K562 (cell line): Measurements from ENCODE around the gene CERS6. TPM values are rescaled to one million over a fixed set of nuclear protein-coding genes. Genes with fewer than 3 reads are reported as not detected.

Experiments used
- COPS2 ChIP-seq: fragments of 450-650 bp; conservative IDR thresholded peaks from 2 replicates; pipeline ENCODE4 v1.6.1; 2016; ENCODE audit warnings: mild to moderate bottlenecking, moderate library complexity
- STAT5A ChIP-seq: IDR thresholded peaks from 2 replicates; pipeline ENCODE4 v1.6.1; 2012; ENCODE audit warnings: low read length, inconsistent platforms, borderline replicate concordance
- ZNF134 ChIP-seq: fragments of 250-450 bp; sonication (Bioruptor Pico); conservative IDR thresholded peaks from 2 replicates; pipeline ENCODE4 v1.4.0; 2020
- ZNF174 ChIP-seq: fragments of 250-450 bp; sonication (Bioruptor Pico); IDR thresholded peaks from 2 replicates; pipeline ENCODE4 v1.4.0; 2020; ENCODE audit warnings: mild to moderate bottlenecking
- ZNF316 ChIP-seq: fragments of 450-650 bp; IDR thresholded peaks from 2 replicates; pipeline ENCODE4 v1.6.1; 2016
- polyA plus RNA-seq, 8 experiments: library from polyadenylated mRNA; depleted of rRNA in 4 of 8; stranded (reverse) in 5 of 8; unstranded in 3 of 8; fragments of >200 nt; fragmentation: Nextera tagmentation in 2 of 8; fragmentation: Illumina TruSeq in 1 of 8; extraction: Ambion mirVana in 2 of 8; extraction: Trizol in 1 of 8; gene quantifications; 2 replicates each; pipeline versions ENCODE4 v1.2.1 to v1.2.3, GENCODE V29; 2011 to 2014; ENCODE audit warnings: inconsistent platforms in 1 of 8, missing spikeins in 1 of 8
- total RNA-seq, 7 experiments: library from RNA; depleted of rRNA in 6 of 7; stranded (reverse); fragments of >200 nt in 6 of 7; fragmentation: Illumina TruSeq in 2 of 7; extraction: Trizol in 2 of 7; gene quantifications; 2 replicates each; pipeline versions ENCODE4 v1.2.1 to v1.2.3, GENCODE V29; 2011 to 2021; ENCODE audit warnings: low replicate concordance in 1 of 7
- TF ChIP-seq, protein P1 (sequence below): fragments of 250-450 bp; sonication (Bioruptor Pico); IDR thresholded peaks from 2 replicates; pipeline ENCODE4 v1.4.0; 2020
- TF ChIP-seq, protein P2 (sequence below): sonication (generic); formaldehyde crosslinking; IDR thresholded peaks from 2 replicates; pipeline ENCODE4 v1.9.0; 2022; ENCODE audit warnings: mild to moderate bottlenecking, missing genetic modification reagents

CERS6 gene
- total and polyA plus RNA-seq, 9 of the 15 experiments (the other 6 are each of a cell fraction or from before 2014, with no cell fraction given), result 1.6 to 13.6 (median 11.4) TPM

DNA sequence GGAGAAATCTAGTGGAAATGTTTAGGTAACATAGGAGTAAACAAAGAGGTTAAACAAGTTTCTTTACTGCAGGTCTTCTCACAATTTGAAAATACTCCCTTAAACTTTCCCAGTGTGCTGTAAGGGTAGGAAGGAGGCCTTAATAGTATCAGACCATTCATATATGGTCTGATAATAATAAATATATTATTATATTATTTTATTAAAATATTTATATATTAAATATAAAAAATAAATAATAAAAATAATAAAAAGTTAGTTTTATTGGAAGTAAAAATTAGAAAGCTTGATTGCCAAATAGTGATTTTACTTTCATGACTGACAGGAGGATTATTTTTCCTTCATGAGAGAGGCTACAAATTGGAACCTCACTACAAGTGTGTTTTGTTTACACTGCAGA lies 353.5 kb downstream of the CERS6 start (continued):
- TF ChIP-seq, protein P1, sequence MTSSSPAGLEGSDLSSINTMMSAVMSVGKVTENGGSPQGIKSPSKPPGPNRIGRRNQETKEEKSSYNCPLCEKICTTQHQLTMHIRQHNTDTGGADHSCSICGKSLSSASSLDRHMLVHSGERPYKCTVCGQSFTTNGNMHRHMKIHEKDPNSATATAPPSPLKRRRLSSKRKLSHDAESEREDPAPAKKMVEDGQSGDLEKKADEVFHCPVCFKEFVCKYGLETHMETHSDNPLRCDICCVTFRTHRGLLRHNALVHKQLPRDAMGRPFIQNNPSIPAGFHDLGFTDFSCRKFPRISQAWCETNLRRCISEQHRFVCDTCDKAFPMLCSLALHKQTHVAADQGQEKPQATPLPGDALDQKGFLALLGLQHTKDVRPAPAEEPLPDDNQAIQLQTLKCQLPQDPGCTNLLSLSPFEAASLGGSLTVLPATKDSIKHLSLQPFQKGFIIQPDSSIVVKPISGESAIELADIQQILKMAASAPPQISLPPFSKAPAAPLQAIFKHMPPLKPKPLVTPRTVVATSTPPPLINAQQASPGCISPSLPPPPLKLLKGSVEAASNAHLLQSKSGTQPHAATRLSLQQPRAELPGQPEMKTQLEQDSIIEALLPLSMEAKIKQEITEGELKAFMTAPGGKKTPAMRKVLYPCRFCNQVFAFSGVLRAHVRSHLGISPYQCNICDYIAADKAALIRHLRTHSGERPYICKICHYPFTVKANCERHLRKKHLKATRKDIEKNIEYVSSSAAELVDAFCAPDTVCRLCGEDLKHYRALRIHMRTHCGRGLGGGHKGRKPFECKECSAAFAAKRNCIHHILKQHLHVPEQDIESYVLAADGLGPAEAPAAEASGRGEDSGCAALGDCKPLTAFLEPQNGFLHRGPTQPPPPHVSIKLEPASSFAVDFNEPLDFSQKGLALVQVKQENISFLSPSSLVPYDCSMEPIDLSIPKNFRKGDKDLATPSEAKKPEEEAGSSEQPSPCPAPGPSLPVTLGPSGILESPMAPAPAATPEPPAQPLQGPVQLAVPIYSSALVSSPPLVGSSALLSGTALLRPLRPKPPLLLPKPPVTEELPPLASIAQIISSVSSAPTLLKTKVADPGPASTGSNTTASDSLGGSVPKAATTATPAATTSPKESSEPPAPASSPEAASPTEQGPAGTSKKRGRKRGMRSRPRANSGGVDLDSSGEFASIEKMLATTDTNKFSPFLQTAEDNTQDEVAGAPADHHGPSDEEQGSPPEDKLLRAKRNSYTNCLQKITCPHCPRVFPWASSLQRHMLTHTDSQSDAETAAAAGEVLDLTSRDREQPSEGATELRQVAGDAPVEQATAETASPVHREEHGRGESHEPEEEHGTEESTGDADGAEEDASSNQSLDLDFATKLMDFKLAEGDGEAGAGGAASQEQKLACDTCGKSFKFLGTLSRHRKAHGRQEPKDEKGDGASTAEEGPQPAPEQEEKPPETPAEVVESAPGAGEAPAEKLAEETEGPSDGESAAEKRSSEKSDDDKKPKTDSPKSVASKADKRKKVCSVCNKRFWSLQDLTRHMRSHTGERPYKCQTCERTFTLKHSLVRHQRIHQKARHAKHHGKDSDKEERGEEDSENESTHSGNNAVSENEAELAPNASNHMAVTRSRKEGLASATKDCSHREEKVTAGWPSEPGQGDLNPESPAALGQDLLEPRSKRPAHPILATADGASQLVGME (CRISPR knock-in tag), result no peak
- TF ChIP-seq, protein P2, sequence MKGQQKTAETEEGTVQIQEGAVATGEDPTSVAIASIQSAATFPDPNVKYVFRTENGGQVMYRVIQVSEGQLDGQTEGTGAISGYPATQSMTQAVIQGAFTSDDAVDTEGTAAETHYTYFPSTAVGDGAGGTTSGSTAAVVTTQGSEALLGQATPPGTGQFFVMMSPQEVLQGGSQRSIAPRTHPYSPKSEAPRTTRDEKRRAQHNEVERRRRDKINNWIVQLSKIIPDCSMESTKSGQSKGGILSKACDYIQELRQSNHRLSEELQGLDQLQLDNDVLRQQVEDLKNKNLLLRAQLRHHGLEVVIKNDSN (CRISPR knock-in tag), result no peak
- TF ChIP-seq ZNF316 (no peak), STAT5A (no peak), ZNF134 (CRISPR knock-in tag) (no peak), COPS2 (no peak), ZNF174 (CRISPR knock-in tag) (no peak)
